Measurements from ENCODE around the gene EIF4A3. TPM values are rescaled to one million over a fixed set of nuclear protein-coding genes. Genes with fewer than 3 reads are reported as not detected.

EIF4A3 gene
- total RNA-seq, 1 donor = 84.6 TPM

DNA sequence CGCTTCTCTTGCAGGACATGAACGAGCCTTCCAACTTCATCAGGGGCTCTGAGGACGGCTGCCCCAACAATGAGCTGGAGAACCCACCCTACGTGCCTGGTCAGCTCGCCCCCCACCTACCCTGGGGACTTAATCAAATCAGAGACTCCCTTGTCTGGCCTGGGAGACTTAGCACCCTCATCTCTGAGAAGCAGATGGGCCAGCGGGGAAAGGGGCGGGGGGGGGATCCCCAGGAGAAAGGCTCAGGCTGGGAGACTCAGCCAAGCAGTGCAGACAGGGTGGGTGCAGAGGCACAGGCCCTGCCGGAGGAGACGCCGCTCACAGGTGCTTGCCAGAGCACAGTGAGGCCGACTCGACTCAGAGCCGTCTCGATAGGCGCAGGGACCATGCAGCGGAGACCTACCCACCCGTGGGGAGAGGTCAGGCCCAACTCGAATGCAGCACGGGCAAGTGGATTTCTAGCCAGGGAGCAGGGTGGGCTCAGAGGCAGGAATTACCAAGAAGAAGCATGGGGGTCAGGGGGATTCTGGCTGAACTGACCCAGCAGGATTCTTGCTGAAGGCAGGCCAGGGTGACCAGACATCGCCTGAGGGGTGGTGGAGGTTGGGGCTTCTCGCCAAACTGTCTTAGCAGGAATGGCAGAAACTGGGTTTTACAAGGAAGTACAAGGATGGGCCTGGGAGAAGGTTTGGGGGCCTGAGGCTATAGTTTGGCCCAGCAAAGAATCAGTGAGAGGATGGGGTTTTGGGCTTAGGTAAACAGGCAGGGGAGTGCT, 35.8 kb downstream of the EIF4A3 start:
- no peak for DNase-seq (ENCODE audit: low read depth)
- no peak for TF ChIP-seq CTCF (IDR thresholded peaks at IDR 0.05; ENCODE audit: insufficient read depth, low read depth, low read length)
- no peak overlapping the region for H3K4me3 ChIP-seq (ENCODE audit: low read depth, low read length)

DNA sequence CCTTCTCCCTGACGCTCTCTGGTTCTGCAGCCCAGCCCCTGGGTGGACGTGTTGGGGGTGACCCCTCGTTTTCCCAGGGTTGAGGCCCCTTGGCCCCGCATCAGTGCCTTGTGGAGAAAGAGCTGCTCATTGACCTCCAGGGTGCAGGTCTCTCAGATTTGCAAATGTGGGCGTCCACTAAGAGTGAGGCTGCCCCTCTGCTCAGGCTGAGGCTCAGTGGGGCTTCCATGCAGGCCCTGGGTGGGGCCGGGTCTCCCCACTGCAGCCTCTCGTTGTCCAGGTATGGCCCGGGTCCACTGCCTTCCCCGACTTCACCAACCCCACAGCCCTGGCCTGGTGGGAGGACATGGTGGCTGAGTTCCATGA, 36.5 kb downstream of the EIF4A3 start:
- H3K4me3 ChIP-seq (ENCODE audit: low read depth, low read length) = no peak overlapping the region
- no peak for TF ChIP-seq CTCF (IDR thresholded peaks at IDR 0.05; ENCODE audit: insufficient read depth, low read depth, low read length)
- no peak for DNase-seq (ENCODE audit: low read depth)

GRCh38 chr17:80109713-80110446, 37.0 kb downstream of the EIF4A3 start:
- TF ChIP-seq CTCF (IDR thresholded peaks at IDR 0.05; ENCODE audit: insufficient read depth, low read depth, low read length) = no peak
- no peak for DNase-seq (ENCODE audit: low read depth)

GRCh38 chr17:80109066-80109660, 37.8 kb downstream of the EIF4A3 start:
- H3K4me3 ChIP-seq (ENCODE audit: low read depth, low read length) = no peak overlapping the region
- DNase-seq (ENCODE audit: low read depth) = no peak
- no peak for TF ChIP-seq CTCF (IDR thresholded peaks at IDR 0.05; ENCODE audit: insufficient read depth, low read depth, low read length)

More at GRCh38 chr17:80109713-80110446, 37.0 kb downstream of the EIF4A3 start:
- H3K4me3 ChIP-seq (ENCODE audit: low read depth, low read length) = no peak overlapping the region

DNA sequence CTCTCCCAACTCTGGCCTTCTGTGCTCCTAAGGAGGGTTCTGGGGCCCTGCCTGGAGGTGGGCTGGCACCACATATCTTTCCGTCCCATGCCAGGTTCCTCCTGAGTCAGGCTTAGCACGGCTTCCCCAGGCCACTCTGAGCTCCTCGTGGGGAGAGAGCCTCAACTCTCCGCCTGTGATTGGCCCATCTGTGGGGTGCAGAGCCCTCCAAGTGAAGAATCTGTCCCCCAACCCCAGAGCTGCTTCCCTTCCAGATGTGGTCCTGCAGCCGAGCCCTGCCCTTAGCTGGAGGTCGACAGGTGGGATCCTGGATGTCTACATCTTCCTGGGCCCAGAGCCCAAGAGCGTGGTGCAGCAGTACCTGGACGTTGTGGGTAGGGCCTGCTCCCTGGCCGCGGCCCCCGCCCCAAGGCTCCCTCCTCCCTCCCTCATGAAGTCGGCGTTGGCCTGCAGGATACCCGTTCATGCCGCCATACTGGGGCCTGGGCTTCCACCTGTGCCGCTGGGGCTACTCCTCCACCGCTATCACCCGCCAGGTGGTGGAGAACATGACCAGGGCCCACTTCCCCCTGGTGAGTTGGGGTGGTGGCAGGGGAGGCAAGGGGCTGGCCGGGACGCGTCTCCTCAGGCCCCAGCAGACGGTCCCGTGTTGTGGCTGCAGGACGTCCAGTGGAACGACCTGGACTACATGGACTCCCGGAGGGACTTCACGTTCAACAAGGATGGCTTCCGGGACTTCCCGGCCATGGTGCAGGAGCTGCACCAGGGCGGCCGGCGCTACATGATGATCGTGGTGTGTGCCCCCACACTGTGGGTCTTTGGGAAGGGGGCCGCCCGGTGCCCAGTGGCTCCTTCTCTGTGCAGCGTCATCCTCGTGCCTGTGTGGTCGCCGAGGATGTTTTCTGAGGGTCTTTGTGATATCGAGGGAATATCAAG, 38.6 kb downstream of the EIF4A3 start:
- H3K4me3 ChIP-seq (ENCODE audit: low read depth, low read length) = no peak overlapping the region
- TF ChIP-seq CTCF (IDR thresholded peaks at IDR 0.05; ENCODE audit: insufficient read depth, low read depth, low read length) = no peak
- DNase-seq (ENCODE audit: low read depth) = no peak

Measured in fibroblast of villous mesenchyme (primary cell).